Tibial nerve (tissue), 3 donors: ENCODE measurements around the gene AK4.

Experiments used
- CTCF ChIP-seq, 5 experiments: fragments of 200-600 bp in 3 of 5; fragments of 450-650 bp in 2 of 5; sonication (generic) in 3 of 5; IDR thresholded peaks; one replicate each; pipeline ENCODE4 v1.5.1; 2016 to 2019; ENCODE audit warnings: antibody characterized with exemption in 5 of 5, mild to moderate bottlenecking in 3 of 5, moderate library complexity in 2 of 5
- POLR2A ChIP-seq, 2 donors: fragments of 450-650 bp; IDR thresholded peaks; one replicate each; pipeline ENCODE4 v1.6.1; 2017; ENCODE audit warnings: antibody characterized with exemption in 2 of 2, mild to moderate bottlenecking in 2 of 2, moderate library complexity in 2 of 2

DNA sequence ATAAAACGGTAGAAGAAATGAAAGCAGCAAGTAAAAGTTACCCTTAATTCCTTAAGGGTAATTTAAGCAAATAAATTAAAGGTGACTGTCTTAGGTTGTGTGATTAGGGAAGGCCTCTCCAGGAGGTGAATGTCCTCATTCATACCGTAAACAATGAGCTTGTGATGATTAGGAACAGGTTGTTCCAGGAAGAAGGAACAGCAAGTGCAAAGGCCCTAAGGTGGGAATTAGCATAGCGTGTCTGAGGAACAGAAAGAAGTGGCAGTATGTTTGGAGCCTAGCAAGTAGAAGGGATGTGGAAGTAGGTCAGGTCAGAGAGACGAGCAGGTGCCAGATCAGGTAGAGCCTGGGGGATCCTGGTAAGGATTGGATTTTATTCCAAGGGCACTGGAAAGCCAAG is 5.6 kb downstream of the AK4 start:
- TF ChIP-seq POLR2A (IDR thresholded peaks at IDR 0.05) (no peak), CTCF (IDR thresholded peaks at IDR 0.05) (no peak)
